GM12873 (cell line): ENCODE data around the gene SCAMP5.

ENCODE experiments used
- TF ChIP-seq, protein P1 (sequence below): IDR thresholded peaks from 2 replicates; pipeline ENCODE4 v1.5.1; 2012; ENCODE audit warnings: low read depth, mild to moderate bottlenecking, moderate library complexity, low read length, control low read depth; ENCODE audit not compliant: insufficient read depth; ENCODE audit errors: missing control alignments

Gene SCAMP5

DNA sequence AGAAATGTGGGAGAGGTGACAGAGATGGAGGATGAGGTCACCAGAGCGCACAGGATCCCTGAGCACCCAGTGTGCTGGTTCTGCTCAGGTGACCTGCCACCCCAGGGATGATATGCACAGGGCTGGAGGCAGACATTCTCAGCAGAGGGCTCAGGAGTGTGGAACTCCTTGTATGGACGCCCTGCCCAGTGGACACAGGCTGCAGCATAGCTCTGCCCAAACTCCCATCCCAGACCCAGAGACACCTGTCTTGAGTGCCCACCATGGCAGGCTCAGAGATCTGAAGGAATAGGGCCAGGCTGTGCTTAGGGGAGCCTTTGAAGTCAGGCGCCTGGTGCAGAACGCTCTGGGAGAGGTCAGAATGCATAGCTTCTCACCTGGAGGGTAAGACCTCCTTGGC lies 75.3 kb downstream of the SCAMP5 start:
- TF ChIP-seq, protein P1, sequence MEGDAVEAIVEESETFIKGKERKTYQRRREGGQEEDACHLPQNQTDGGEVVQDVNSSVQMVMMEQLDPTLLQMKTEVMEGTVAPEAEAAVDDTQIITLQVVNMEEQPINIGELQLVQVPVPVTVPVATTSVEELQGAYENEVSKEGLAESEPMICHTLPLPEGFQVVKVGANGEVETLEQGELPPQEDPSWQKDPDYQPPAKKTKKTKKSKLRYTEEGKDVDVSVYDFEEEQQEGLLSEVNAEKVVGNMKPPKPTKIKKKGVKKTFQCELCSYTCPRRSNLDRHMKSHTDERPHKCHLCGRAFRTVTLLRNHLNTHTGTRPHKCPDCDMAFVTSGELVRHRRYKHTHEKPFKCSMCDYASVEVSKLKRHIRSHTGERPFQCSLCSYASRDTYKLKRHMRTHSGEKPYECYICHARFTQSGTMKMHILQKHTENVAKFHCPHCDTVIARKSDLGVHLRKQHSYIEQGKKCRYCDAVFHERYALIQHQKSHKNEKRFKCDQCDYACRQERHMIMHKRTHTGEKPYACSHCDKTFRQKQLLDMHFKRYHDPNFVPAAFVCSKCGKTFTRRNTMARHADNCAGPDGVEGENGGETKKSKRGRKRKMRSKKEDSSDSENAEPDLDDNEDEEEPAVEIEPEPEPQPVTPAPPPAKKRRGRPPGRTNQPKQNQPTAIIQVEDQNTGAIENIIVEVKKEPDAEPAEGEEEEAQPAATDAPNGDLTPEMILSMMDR = no peak
